ENCODE data around the gene TMPRSS9.

- TF ChIP-seq ZNF8 (CRISPR knock-in tag; IDR thresholded peaks at IDR 0.05) (no peak), TSHZ2 (CRISPR knock-in tag; IDR thresholded peaks at IDR 0.05) (no peak), CREB5 (CRISPR knock-in tag; IDR thresholded peaks at IDR 0.05; ENCODE audit: low read depth) (no peak), POU6F1 (CRISPR knock-in tag; IDR thresholded peaks at IDR 0.05; ENCODE audit: borderline replicate concordance, low read depth) (no peak), OSR1 (CRISPR knock-in tag; IDR thresholded peaks at IDR 0.05) (no peak), PATZ1 (CRISPR knock-in tag; IDR thresholded peaks at IDR 0.05; ENCODE audit: borderline replicate concordance) (no peak), BACH2 (CRISPR knock-in tag; IDR thresholded peaks at IDR 0.05; ENCODE audit: borderline replicate concordance) (no peak), ARNTL (CRISPR knock-in tag; IDR thresholded peaks at IDR 0.05; ENCODE audit: borderline replicate concordance, low read depth) (no peak), ZNF565 (CRISPR knock-in tag; conservative IDR thresholded peaks at IDR 0.05; ENCODE audit: low read depth) (no peak)
Measured at GRCh38 chr19:2428756-2429711, 69.0 kb downstream of the TMPRSS9 start.

Measured in SK-N-SH treated with all-trans-retinoic acid at 6 μM for 48 hours (cell line).